ENCODE measurements around the gene ALDH1A2. TPM values are rescaled to one million over a fixed set of nuclear protein-coding genes. Genes with fewer than 3 reads are reported as not detected.

ALDH1A2 gene
- total and polyA plus RNA-seq, 7 donors: 1.2 to 12.5 (median 4.4) TPM

DNA sequence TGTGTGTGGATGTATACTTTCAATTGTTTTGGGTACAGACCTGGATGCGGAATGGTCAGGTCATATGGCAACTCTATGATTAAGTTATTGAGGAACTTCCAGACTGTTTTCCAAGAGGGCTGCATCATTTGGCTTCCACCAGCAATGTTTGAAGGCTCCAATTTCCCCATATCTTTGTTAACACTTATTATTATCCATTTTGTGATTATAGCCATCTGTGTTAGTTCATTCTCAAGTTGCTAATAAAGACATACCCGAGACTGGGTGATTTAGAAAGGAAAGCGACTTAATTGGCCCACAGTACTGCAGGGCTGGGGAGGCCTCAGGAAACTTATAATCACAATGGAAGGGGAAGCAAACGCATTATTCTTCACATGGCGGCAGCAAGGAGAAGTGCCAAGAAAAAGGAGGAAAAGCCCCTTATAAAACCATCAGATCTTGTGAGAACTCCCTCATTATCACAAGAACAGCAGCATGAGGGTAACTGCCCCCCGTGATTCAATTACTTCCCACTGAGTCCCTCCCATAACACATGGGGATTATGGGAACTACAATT is 31.1 kb upstream of the ALDH1A2 start:
- no peaks in the 10 kb centered on the region for H3K27me3 ChIP-seq
- no peaks in the 10 kb centered on the region for H3K4me1 ChIP-seq
- H3K27ac ChIP-seq: no peak overlapping the region
- no peaks in the 10 kb centered on the region for H3K9me3 ChIP-seq
- intact Hi-C loops (cut with DNase I): no loop called here
- TF ChIP-seq EP300 (IDR thresholded peaks at IDR 0.05) (no peak), POLR2A (IDR thresholded peaks at IDR 0.05) (no peak), CTCF (IDR thresholded peaks at IDR 0.05) (no peak), POLR2AphosphoS5 (IDR thresholded peaks at IDR 0.05) (no peak)
- H3K36me3 ChIP-seq: no peaks in the 10 kb centered on the region
- no peak for DNase-seq
- no peak overlapping the region for H3K4me3 ChIP-seq
- 90 to 93% methylated on average over 6 of the region's 6 CpGs for WGBS, 2 donors

DNA sequence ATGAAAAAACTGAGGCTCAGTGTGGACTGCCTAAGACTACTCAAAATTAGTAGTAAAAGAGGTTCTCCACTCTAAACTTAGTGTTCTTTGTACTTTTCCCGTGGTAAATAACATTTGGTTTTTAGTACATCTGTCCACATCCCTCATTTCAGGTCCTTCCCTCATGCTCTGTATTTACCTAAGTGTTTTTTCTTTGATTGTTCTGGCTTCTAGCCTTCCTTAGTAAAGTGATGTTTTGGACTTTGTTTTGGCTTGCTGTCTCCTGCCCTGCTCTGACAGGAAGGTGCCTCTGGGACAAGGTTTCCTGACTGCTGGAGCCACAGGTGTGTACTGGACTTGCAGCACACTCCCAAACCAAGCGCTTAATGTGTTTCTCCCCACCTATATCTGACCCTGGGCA is 29.9 kb upstream of the ALDH1A2 start:
- Histone ChIP-seq H3K27me3 (no peaks in the 10 kb centered on the region), H3K9me3 (no peaks in the 10 kb centered on the region), H3K4me1 (no peaks in the 10 kb centered on the region), H3K36me3 (no peaks in the 10 kb centered on the region), H3K4me3 (no peak overlapping the region), H3K27ac (no peak overlapping the region)
- no peak for TF ChIP-seq CTCF (IDR thresholded peaks at IDR 0.05)
- no peak for TF ChIP-seq EP300 (IDR thresholded peaks at IDR 0.05)
- TF ChIP-seq POLR2A (IDR thresholded peaks at IDR 0.05): no peak
- no peak for TF ChIP-seq POLR2AphosphoS5 (IDR thresholded peaks at IDR 0.05)
- WGBS, 2 donors: 15 to 68% methylated on average over 2 of the region's 2 CpGs
- intact Hi-C loops (cut with DNase I): no loop called here
- no peak for DNase-seq

DNA sequence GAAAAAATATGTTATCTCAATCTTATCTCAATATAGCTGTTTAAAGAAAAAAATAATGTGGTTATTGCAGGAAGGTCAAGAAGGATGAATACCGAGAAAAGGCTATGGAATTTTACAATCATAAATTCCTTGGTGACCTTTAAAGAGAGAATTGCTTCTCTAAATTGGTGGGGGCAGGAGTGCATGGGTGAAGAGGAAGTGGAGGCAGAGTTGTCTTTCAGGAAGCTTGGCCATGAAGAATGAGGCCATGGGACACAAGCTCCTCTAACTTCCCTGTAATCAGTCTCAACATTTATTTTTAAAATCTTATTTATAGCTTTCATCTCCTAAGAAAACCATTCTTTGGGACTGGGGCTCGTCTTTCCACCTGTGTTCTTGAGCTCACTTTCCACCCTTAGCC is 22.4 kb upstream of the ALDH1A2 start:
- 45 to 58% methylated on average over 2 of the region's 2 CpGs for WGBS, 2 donors
- intact Hi-C loops (cut with DNase I): no loop called here

GRCh38 chr15:58086491-58086890 is 21.0 kb upstream of the ALDH1A2 start:
- DNase-seq: no peak
- H3K27ac ChIP-seq: no peak overlapping the region
- no peaks in the 10 kb centered on the region for H3K4me1 ChIP-seq
- 71 to 75% methylated on average over 2 of the region's 2 CpGs for WGBS, 2 donors
- H3K36me3 ChIP-seq: no peaks in the 10 kb centered on the region
- H3K4me3 ChIP-seq: no peak overlapping the region
- H3K27me3 ChIP-seq: no peaks in the 10 kb centered on the region
- no peaks in the 10 kb centered on the region for H3K9me3 ChIP-seq
- TF ChIP-seq POLR2AphosphoS5 (IDR thresholded peaks at IDR 0.05): no peak
- no peak for TF ChIP-seq CTCF (IDR thresholded peaks at IDR 0.05)
- TF ChIP-seq EP300 (IDR thresholded peaks at IDR 0.05): no peak
- intact Hi-C loops (cut with DNase I): no loop called here

More for the DNA sequence above, 22.4 kb upstream of the ALDH1A2 start:
- Histone ChIP-seq H3K36me3 (no peaks in the 10 kb centered on the region), H3K9me3 (no peaks in the 10 kb centered on the region), H3K4me1 (no peaks in the 10 kb centered on the region), H3K27me3 (no peaks in the 10 kb centered on the region), H3K4me3 (no peak overlapping the region), H3K27ac (no peak overlapping the region)
- no peak for DNase-seq
- TF ChIP-seq EP300 (IDR thresholded peaks at IDR 0.05) (no peak), CTCF (IDR thresholded peaks at IDR 0.05) (no peak), POLR2AphosphoS5 (IDR thresholded peaks at IDR 0.05) (no peak), POLR2A (IDR thresholded peaks at IDR 0.05) (no peak)

GRCh38 chr15:58083526-58083925 is 18.0 kb upstream of the ALDH1A2 start:
- no peaks in the 10 kb centered on the region for H3K4me1 ChIP-seq
- no peaks in the 10 kb centered on the region for H3K27me3 ChIP-seq
- TF ChIP-seq CTCF (IDR thresholded peaks at IDR 0.05) (no peak), POLR2A (IDR thresholded peaks at IDR 0.05) (no peak), POLR2AphosphoS5 (IDR thresholded peaks at IDR 0.05) (no peak), EP300 (IDR thresholded peaks at IDR 0.05) (no peak)
- H3K27ac ChIP-seq: no peak overlapping the region
- H3K36me3 ChIP-seq: no peaks in the 10 kb centered on the region
- intact Hi-C loops (cut with DNase I): no loop called here
- H3K9me3 ChIP-seq: no peaks in the 10 kb centered on the region
- DNase-seq: no peak
- no peak overlapping the region for H3K4me3 ChIP-seq

Measured in sigmoid colon (tissue), 7 donors.